22Rv1 (cell line): ENCODE measurements around the gene BCKDK.
"Not testable (repeated sequence)": the region's sequence is repeated elsewhere in the genome, so short reads cannot be mapped to it uniquely, and the experiment has no call there.

Experiments used
- H3K27ac ChIP-seq: fragments of 450-650 bp; 2 replicates; pipeline ENCODE4 v1.5.1; 2017
- ZFX ChIP-seq: fragments of 450-650 bp; IDR thresholded peaks from 2 replicates; pipeline ENCODE4 v1.6.1; 2017; ENCODE audit warnings: antibody characterized with exemption, borderline replicate concordance
- TF ChIP-seq, protein P1 (sequence below): fragments of 450-650 bp; IDR thresholded peaks from 2 replicates; pipeline ENCODE4 v1.5.1; 2017; ENCODE audit warnings: mild to moderate bottlenecking

Gene BCKDK

DNA sequence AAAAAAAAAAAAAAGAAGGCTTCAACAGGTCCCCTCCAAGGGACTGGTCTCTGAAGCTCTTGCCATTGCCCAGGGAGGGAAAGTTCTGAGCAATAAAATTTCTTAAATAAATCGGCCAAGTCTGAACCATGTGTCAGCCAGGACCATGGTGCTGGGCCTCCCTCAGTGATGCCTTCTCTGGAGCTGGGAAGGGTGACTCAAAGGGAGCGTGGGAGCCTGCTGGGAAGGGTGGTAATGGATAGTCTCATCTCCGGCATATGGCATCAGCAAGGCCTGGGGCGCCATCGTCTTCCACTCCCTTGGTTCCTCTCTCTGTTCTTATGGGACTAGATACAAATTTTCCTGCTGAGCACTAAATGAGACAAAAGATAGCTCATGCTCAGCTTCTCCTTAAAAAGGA, 15.9 kb upstream of the BCKDK start:
- no peak for TF ChIP-seq ZFX
- TF ChIP-seq, protein P1, sequence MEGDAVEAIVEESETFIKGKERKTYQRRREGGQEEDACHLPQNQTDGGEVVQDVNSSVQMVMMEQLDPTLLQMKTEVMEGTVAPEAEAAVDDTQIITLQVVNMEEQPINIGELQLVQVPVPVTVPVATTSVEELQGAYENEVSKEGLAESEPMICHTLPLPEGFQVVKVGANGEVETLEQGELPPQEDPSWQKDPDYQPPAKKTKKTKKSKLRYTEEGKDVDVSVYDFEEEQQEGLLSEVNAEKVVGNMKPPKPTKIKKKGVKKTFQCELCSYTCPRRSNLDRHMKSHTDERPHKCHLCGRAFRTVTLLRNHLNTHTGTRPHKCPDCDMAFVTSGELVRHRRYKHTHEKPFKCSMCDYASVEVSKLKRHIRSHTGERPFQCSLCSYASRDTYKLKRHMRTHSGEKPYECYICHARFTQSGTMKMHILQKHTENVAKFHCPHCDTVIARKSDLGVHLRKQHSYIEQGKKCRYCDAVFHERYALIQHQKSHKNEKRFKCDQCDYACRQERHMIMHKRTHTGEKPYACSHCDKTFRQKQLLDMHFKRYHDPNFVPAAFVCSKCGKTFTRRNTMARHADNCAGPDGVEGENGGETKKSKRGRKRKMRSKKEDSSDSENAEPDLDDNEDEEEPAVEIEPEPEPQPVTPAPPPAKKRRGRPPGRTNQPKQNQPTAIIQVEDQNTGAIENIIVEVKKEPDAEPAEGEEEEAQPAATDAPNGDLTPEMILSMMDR, result no peak
- H3K27ac ChIP-seq, result no peak overlapping the region

DNA sequence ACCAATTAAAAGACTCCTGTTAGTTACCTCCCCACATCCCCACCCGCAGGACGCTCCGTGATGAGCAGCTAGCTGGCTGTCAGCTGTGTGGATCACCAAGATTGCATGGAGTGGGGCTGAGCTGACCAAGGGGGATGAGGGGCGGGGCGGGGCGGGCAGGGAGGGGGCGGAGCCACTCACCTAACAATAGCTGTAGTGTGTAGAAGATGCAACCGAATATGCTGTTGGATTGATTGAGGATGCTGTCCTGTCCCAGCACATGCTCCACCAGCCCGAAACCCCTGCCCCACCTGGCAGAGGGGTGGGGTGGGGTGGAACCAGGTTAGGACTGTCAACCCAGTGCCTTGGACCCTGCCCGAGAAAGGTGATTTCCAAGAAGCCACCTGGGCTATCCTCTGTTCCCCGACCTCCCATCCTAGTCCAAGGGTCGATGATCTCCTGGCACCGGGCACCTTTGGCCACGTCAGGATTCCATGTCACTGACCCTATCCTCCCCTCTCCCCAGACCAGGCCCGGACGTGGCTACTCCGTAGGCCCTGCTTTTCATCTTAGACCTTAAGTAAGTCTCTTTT, 15.0 kb upstream of the BCKDK start:
- H3K27ac ChIP-seq, result peak overlapping the region; percentile 95

DNA sequence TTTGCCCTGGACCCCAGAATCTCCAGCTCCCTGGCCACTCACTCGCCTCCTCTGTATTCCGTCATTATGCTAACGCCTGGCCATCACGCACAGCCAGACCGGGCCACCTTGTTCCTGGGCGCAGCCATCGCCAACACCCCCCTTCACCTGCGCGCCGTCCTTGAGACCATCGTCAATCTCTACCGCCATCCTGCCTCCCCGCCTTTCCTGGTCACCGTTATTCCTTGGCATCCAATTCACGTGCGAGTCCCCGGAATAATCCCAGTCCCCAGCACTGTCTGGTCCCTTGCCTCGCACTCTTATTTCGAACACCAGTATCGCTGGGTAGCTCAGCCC, 14.1 kb upstream of the BCKDK start:
- TF ChIP-seq ZFX, result no peak
- TF ChIP-seq, protein P1, result no peak
- H3K27ac ChIP-seq, result peak overlapping the region; percentile 95

More for the DNA sequence above, 15.0 kb upstream of the BCKDK start:
- TF ChIP-seq, protein P1, result no peak
- no peak for TF ChIP-seq ZFX

DNA sequence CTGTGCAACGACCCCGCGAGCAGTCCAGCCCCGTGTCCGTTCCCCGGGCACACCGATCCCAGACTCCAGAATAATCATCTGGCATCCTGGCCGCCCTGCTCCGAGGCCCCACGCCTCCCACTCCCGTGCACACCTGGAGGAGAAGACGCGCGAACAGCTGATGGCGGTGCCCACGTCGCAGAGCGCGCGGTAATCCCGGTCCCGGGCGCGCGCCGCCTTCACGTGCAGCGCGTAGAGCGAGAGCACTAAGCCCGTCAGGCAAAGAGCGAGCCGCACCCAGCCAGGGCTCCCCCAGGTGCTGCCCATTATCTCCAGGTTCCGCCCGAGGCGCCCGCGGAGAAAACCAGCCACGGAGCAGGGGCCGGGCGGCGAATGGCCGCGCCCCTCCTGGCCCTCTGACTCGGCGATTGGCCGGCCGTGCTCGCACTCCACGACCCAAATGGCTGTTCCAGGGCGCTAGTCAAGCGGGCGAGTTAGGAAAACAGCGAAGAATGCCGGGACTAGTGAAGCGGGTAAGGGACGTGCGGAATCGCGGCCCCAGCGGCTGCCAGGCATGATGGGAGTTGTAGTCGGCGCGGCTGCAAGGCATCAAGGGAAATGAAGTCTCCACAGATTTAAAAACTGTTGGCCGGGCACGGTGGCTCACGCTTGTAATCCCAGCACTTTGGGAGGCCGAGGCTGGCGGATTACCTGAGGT, 13.6 kb upstream of the BCKDK start, which contains the start of gene VKORC1:
Gene VKORC1 (minus strand): TSS at position 374 of the 697 bp plus-strand sequence. CDS start 68 bp downstream, at position 306.
- H3K27ac ChIP-seq, result peak within 1 kb of the TSS; percentile 95
- TF ChIP-seq, protein P1, result no peak
- TF ChIP-seq ZFX, result no peak

DNA sequence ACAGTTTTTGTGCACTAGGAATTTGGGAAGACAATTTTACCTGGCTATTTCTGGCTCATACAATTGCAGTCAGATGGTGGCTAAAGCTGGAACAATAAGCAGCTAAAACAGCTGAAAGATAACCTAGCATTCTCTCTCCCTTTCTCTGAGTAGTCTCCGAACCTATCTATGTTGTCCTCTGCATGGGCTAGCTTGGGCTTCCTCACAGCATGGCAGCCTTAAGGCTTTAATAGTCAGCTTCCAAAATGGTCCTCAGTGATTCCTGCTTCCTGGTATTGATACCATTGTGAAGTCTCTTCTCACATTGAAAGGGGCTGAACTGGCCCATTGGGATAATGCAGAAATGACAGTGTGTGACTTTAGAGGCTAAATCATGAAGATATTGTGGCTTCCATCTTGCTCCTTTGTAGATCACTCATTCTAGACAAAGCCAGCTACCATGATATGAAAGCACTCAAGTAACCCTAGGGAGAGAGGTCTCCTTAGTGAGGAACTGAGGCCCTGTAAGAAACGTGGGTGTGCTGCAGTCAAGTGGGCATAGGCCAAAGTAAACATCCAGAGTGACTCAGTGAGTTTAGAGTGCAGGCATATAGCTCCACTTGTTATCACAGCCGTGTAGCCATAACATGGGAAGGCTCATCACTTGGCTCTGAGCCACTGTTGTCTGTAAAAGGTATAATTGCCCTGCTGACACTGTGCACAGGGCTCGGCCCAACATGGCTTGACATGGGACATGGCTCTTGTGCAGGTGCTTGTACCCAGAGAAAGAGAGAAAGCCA, 8.1 kb upstream of the BCKDK start:
- no peak for TF ChIP-seq ZFX
- TF ChIP-seq, protein P1, result no peak

DNA sequence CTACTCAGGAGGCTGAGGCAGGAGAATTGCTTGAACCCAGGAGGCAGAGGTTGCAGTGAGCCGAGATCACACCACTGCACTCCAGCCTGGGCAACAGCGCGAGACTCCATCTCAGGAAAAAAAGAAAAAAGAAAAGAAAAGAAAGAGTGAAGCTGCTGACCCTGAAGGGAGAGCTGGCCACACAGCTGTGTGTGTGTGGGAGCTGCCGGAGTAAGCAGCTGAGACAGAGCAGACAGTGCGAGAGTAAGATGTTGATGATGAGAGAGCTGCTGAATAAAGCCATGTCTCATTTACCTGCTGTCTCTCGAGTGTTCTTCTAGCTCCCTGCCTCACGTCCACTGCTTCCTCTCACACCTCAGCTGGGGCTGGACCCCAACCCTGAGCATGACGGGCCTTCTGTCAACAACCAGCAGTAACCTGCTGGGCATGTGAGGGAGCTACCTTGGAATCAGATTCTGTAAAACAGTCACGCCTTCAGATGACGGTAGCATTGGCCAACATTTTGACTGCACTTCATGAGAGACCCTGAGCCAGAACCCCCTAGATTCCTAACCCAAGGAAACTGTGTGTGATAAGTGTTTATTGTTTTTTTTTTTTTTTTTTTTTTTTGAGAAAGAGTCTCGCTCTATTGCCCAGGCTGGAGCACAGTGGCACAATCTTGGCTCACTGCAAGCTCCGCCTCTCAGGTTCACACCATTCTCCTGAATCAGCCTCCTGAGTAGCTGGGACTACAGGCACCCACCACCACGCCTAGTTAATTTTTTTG, 7.1 kb upstream of the BCKDK start:
- not testable (repeated sequence) for H3K27ac ChIP-seq

More for the DNA sequence above, 8.1 kb upstream of the BCKDK start:
- no peak overlapping the region for H3K27ac ChIP-seq

DNA sequence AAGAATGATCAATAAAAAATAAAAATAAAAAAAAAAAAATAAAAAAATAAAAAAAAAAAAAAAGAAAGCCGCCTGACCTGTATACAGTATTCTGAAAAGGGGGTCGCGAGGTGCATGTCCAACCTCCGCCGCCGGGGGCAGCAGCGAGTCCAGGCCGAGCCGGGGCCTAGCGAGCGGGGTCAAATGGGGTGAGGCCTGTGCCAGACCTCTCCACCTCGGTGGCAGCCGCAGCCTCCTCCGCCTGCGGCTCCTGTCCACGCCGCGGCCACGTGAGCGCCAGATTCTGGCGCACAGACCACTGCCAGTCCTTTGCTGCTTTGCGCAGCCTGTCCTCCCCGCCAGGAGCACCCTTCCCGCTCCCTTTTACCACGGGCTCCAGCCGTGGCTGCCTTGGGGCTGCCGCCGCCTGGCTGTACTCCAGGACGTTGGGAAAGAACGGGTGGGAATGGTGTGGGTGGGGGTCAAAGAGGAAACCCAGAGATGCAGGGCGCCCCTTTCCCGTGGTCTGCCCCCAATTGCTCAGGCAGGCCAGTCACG, 2.4 kb upstream of the BCKDK start:
- H3K27ac ChIP-seq, result no peak overlapping the region
- TF ChIP-seq ZFX, result no peak
- TF ChIP-seq, protein P1, result peak; percentile 98
